Duodenal mucosa (tissue), 2 donors: ENCODE results near the gene DDAH1.

ENCODE experiments used
- H3K27ac ChIP-seq: one replicate; pipeline ENCODE4 v1.7.0; 2013; ENCODE audit warnings: low read depth, low read length
- H3K27me3 ChIP-seq, 2 donors: one replicate each; pipeline ENCODE4 v1.7.0; 2013; ENCODE audit warnings: low read length in 2 of 2, control low read depth in 1 of 2; ENCODE audit not compliant: insufficient read depth in 2 of 2, control insufficient read depth in 1 of 2
- H3K36me3 ChIP-seq, 2 donors: one replicate each; pipeline ENCODE4 v1.7.0; 2013; ENCODE audit warnings: low read length in 2 of 2, control low read depth in 1 of 2; ENCODE audit not compliant: insufficient read depth in 2 of 2, control insufficient read depth in 1 of 2
- H3K4me1 ChIP-seq, 2 donors: one replicate each; pipeline ENCODE4 v1.7.0; 2013; ENCODE audit warnings: low read length in 2 of 2, control low read depth in 1 of 2; ENCODE audit not compliant: insufficient read depth in 2 of 2, control insufficient read depth in 1 of 2
- H3K4me3 ChIP-seq, 2 donors: one replicate each; pipeline ENCODE4 v1.7.0; 2013; ENCODE audit warnings: low read length in 2 of 2, low read depth in 1 of 2
- H3K9ac ChIP-seq, 2 donors: one replicate each; pipeline ENCODE4 v1.7.0; 2013; ENCODE audit warnings: low read length in 2 of 2, low read depth in 1 of 2
- H3K9me3 ChIP-seq, 2 donors: one replicate each; pipeline ENCODE4 v1.7.0; 2013; ENCODE audit warnings: low read length in 2 of 2, control low read depth in 1 of 2; ENCODE audit not compliant: control insufficient read depth in 1 of 2

Gene DDAH1

DNA sequence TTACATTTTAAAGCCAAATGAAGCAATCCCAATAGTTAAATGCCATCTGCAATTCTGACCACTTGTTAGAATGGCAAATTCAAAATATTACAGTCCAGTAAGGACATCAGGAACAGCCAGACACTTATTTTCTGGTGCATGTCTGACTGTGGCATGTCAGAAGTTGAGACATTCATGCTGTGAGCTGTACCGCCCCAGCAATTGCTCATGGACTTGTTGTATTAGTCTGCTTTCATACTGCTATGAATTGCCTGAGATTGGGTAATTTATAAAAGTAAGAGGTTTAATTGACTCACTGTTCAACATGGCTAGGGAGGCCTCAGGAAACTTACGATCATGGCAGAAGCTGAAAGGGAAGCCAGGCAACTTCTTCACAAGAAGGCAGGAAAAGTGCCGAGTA is 19.1 kb downstream of the DDAH1 start:
- H3K4me1 ChIP-seq, result peaks cover 0 to 12% of the 10 kb centered on the region in 2 donors
- H3K4me3 ChIP-seq, result no peak overlapping the region
- no peaks in the 10 kb centered on the region for H3K27me3 ChIP-seq
- no peak overlapping the region for H3K9ac ChIP-seq
- no peaks in the 10 kb centered on the region for H3K36me3 ChIP-seq
- H3K9me3 ChIP-seq, result no peaks in the 10 kb centered on the region
- H3K27ac ChIP-seq, result no peak overlapping the region

DNA sequence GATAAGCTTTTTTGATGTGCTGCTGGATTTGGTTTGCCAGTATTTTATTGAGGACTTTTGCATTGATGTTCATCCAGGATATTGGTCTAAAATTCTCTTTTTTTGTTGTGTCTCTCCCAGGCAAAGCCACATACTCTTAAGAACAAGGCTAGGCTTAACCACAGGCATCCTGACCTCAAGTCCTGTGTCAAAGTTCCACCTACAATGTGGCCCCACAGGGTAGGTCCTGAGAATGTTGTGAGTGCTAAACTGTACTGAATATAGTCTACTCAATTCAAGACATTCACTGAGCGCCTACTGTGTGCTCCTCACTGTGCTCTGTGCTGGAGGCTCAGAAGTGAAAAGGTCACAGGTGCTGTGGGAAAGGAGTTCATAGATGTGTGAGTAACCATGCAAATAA is 20.6 kb downstream of the DDAH1 start:
- Histone ChIP-seq H3K4me3 (no peak overlapping the region), H3K9ac (no peak overlapping the region), H3K36me3 (no peaks in the 10 kb centered on the region), H3K27ac (no peak overlapping the region), H3K9me3 (no peaks in the 10 kb centered on the region), H3K27me3 (no peaks in the 10 kb centered on the region), H3K4me1 (peaks cover 0 to 9% of the 10 kb centered on the region in 2 donors)

DNA sequence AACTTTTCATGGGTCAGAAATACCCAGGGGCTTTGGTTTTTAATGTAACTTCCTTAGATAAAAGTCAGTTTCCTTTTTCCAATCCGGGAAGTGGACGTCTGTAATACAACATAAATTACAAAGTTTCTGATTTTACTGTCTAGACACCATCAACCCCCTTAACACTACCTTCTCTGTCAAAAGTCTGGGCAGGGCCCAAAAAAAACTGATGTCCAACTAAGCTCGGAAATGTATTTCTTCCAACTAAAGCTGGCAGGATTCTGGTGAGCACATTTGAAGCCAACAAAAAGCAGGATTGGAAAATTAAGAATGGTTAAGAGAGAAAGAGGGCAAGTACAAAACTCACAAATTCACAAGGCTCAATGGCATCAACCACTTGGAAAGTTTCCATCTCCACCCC is 24.3 kb downstream of the DDAH1 start:
- no peak overlapping the region for H3K9ac ChIP-seq
- no peaks in the 10 kb centered on the region for H3K36me3 ChIP-seq
- no peaks in the 10 kb centered on the region for H3K9me3 ChIP-seq
- H3K4me3 ChIP-seq, result no peak overlapping the region
- peaks cover 0 to 14% of the 10 kb centered on the region in 2 donors for H3K4me1 ChIP-seq
- no peak overlapping the region for H3K27ac ChIP-seq
- no peaks in the 10 kb centered on the region for H3K27me3 ChIP-seq

DNA sequence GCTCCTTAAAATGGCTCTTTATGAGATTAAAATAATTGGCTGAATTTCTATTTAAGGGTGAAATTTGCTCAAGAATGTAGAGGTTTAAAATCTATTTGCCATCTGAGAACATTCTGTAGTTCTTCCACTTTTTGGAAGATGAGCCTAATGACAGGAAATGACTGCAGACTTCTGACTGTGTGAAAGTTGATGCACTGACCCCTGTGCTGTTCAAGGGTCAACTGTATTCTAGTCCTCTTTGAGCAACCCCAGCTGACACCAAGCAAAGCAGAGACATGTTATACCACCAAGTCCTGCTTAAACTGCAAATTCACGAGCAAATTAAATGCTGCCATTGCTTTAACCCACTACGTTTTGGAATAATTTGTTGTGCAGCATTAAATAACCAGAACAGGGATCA is 26.6 kb downstream of the DDAH1 start:
- H3K27me3 ChIP-seq, result no peaks in the 10 kb centered on the region
- H3K27ac ChIP-seq, result no peak overlapping the region
- H3K36me3 ChIP-seq, result no peaks in the 10 kb centered on the region

DNA sequence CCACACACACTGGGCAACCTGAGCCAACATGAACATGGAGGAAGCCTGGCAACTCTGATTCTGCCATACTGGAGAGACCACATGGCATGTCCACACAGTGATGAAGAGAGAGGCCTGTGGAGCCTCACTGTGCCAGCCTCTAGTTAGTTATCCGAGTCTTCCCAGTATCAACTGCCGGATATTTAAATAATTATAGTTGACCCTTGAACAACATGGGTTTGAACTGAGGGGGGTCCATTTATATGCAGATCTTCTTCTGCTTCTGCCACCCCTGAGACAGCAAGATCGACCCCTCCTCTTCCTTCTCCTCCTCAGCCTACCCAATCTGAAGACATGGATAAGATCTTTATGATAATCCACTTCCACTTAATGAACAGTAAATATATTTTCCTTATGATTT is 27.8 kb downstream of the DDAH1 start:
- Histone ChIP-seq H3K4me1 (peaks cover 0 to 14% of the 10 kb centered on the region in 2 donors), H3K9ac (no peak overlapping the region), H3K36me3 (no peaks in the 10 kb centered on the region), H3K27ac (no peak overlapping the region), H3K27me3 (no peaks in the 10 kb centered on the region), H3K9me3 (no peaks in the 10 kb centered on the region), H3K4me3 (no peak overlapping the region)

More for the DNA sequence above, 26.6 kb downstream of the DDAH1 start:
- no peak overlapping the region for H3K4me3 ChIP-seq
- peaks cover 0 to 14% of the 10 kb centered on the region in 2 donors for H3K4me1 ChIP-seq
- H3K9ac ChIP-seq, result no peak overlapping the region
- H3K9me3 ChIP-seq, result no peaks in the 10 kb centered on the region

DNA sequence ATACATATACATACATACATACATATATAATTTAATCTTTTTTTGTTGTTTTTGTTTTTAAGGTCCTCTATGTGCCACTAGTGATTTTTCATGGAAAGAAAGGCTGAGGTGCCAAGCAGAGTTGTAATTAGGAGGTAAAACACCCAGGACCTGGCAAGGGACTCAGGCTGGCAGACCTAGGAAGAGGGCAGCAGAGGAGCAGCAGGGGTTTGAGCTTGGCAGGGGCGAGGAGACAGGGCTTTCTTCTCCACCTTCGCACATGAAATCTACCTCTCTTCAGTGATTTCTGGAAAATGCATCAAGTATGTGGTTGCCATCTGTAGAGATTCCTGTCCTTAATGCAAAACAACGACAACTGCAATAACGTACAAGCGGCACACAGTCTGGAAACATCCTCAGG is 31.9 kb downstream of the DDAH1 start:
- Histone ChIP-seq H3K4me3 (no peak overlapping the region), H3K9me3 (no peaks in the 10 kb centered on the region), H3K27me3 (no peaks in the 10 kb centered on the region), H3K27ac (no peak overlapping the region), H3K9ac (no peak overlapping the region), H3K36me3 (no peaks in the 10 kb centered on the region), H3K4me1 (no peaks in the 10 kb centered on the region)

DNA sequence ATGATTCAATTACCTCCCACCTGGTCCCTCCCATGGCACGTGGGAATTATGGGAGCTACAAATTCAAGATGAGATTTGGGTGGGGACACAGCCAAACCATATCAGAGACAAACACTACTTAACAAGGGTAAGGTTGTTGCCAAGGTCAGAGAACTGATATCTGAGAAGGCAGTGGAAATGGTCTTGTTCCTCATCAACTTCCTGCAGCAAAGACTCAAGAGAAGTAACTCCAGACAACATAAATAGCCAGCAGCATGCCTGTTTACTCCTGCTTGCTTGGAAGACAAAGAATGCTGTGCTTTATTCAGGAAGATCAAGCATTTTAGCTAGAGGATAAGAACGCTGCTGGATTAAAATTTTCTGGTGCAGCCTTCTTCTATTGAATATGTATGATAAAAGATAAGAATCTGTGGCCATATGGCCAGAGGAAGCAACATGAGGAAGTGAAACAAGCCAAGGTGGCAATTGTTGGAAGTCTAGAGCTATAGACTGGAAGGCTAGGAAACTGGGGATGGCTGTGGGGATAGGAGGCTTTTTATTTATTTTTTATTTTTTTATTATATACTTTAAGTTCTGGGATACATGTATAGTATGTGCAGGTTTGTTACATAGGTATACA is 36.4 kb downstream of the DDAH1 start:
- Histone ChIP-seq H3K27ac (no peak overlapping the region), H3K9me3 (no peaks in the 10 kb centered on the region), H3K27me3 (no peaks in the 10 kb centered on the region), H3K9ac (no peak overlapping the region), H3K4me3 (no peak overlapping the region), H3K4me1 (peaks cover 0 to 12% of the 10 kb centered on the region in 2 donors), H3K36me3 (no peaks in the 10 kb centered on the region)

DNA sequence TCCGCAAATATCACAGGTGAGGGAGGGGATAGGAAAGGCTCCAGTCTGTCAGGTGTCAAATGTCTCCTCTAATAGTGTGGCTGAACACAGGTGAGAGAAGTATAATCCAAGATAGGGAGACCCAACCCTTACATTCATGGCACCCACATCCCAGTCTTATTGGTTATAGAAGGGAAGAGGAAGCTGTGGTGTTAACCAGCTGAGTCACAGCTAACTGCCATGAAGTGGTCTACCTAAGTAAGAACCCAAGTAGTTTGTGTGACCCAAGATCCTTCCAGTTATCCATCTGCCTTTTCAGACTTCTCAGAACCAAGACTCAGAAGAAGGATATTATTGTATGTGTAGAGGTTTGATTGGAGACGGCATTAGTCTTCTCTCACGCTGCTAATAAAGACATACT is 37.1 kb downstream of the DDAH1 start:
- Histone ChIP-seq H3K9ac (no peak overlapping the region), H3K36me3 (no peaks in the 10 kb centered on the region), H3K9me3 (no peaks in the 10 kb centered on the region), H3K4me1 (peaks cover 0 to 12% of the 10 kb centered on the region in 2 donors), H3K27me3 (no peaks in the 10 kb centered on the region), H3K27ac (no peak overlapping the region), H3K4me3 (no peak overlapping the region)

DNA sequence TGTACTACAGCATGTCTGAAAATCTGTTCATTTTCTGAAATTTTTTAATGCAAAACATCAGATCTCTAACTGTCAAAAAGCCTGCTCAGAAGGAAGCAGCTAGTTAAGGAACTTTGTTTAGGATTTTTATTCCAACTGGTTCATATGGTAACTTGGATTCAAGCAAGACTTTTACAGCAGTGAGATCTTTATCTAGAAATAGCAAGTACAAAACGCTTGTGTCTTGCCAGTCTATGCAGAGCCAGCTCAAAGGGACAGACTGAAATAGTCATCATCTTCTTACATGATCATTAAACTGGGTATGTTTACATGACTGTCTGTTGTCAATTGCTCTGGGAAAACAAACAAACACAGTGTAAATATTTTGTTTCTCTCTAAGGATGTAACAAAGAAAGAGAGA is 37.6 kb downstream of the DDAH1 start:
- Histone ChIP-seq H3K9me3 (no peaks in the 10 kb centered on the region), H3K27me3 (no peaks in the 10 kb centered on the region), H3K4me3 (no peak overlapping the region), H3K27ac (no peak overlapping the region), H3K36me3 (no peaks in the 10 kb centered on the region), H3K4me1 (peaks cover 0 to 12% of the 10 kb centered on the region in 2 donors), H3K9ac (no peak overlapping the region)

DNA sequence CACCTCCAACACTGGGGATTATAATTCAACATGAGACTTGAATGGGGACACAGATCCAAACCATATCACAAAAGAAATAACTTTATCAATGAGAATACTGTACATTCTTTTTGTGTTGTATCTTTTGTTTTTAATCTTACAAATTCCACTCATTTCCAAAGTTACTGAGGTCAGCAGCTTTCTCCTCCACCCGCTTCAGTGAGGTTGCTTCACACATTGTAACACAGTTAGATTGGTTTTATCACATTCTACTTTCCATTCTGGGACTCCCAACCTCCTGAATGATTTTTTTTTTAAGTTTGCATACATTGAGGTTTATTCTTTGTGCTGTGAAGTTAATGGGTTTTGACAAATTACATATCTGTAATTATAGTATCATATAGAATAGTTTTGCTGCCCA is 43.8 kb downstream of the DDAH1 start:
- no peak overlapping the region for H3K4me3 ChIP-seq
- no peaks in the 10 kb centered on the region for H3K27me3 ChIP-seq
- no peaks in the 10 kb centered on the region for H3K36me3 ChIP-seq
- peaks cover 0 to 4% of the 10 kb centered on the region in 2 donors for H3K4me1 ChIP-seq
- peaks cover 9 to 11% of the 10 kb centered on the region in 2 donors for H3K9me3 ChIP-seq
- no peak overlapping the region for H3K9ac ChIP-seq
- H3K27ac ChIP-seq, result no peak overlapping the region

DNA sequence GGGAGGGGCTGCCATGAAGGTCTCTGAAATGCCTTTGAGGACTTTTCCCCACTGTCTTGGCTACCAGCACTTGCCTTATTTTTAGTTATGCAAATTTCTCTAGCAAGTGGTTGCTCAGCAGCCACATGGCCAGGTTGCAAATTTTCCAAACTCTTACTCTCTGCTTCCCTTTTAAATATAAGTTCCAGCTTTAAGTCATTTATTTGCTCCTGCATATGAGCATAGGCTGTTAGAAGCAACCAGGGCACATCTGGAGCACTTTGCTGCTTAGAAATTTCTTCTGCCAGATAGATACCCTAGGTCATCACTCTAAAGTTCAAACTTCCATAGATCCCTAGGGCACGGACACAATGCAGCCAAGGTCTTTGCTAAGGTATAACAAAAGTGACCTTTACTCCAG is 44.8 kb downstream of the DDAH1 start:
- H3K4me1 ChIP-seq, result peaks cover 0 to 4% of the 10 kb centered on the region in 2 donors

More for the DNA sequence above, 44.8 kb downstream of the DDAH1 start:
- Histone ChIP-seq H3K36me3 (no peaks in the 10 kb centered on the region), H3K27me3 (no peaks in the 10 kb centered on the region), H3K9me3 (peaks cover 9 to 11% of the 10 kb centered on the region in 2 donors), H3K4me3 (no peak overlapping the region), H3K9ac (no peak overlapping the region), H3K27ac (no peak overlapping the region)
